Left lung (tissue), 10 donors: Measurements from ENCODE around the gene HOXA4. TPM values are rescaled to one million over a fixed set of nuclear protein-coding genes. Genes with fewer than 3 reads are reported as not detected.

Source experiments
- ATAC-seq: fragments of 200-7000 bp; cut with Tn5 transposase; one replicate; pipeline ENCODE4 v1.9.1; 2020; ENCODE audit warnings: moderate library complexity
- DNase-seq, 4 donors: peaks; one replicate each; pipeline ENCODE4 v3.0.0-alpha.2; 2013 to 2020
- H3K27ac ChIP-seq, 2 donors: fragments of 200-600 bp; sonication (generic) in 1 of 2; one replicate each; pipeline versions ENCODE4 v1.5.0 to v1.8.0; 2020 to 2021
- H3K27me3 ChIP-seq, 2 donors: fragments of 200-600 bp; sonication (generic) in 1 of 2; one replicate each; pipeline versions ENCODE4 v1.5.0 to v1.8.0; 2020 to 2021
- H3K36me3 ChIP-seq, 2 donors: fragments of 200-600 bp; sonication (generic) in 1 of 2; one replicate each; pipeline versions ENCODE4 v1.5.0 to v1.8.0; 2020 to 2021
- H3K4me1 ChIP-seq, 2 donors: fragments of 200-600 bp; one replicate each; pipeline ENCODE4 v1.8.0; 2021
- H3K4me3 ChIP-seq, 2 donors: fragments of 200-600 bp; sonication (generic) in 1 of 2; one replicate each; pipeline versions ENCODE4 v1.5.0 to v1.8.0; 2020 to 2021; ENCODE audit warnings: mild to moderate bottlenecking in 1 of 2
- H3K9me3 ChIP-seq, 2 donors: fragments of 200-600 bp; sonication (generic) in 1 of 2; one replicate each; pipeline versions ENCODE4 v1.5.0 to v1.8.0; 2020 to 2021
- intact Hi-C, 2 donors: fragments of 100-400 bp; cut with DNase I; formaldehyde crosslinking; loops; one replicate each; pipeline versions ENCODE4 v1.11.2 to v1.14.2; 2022
- polyA plus RNA-seq, 6 donors: library from polyadenylated mRNA; unstranded; fragments of 120-200 nt; gene quantifications; one replicate each; pipeline ENCODE4 v1.2.1, GENCODE V29; 2013; ENCODE audit not compliant: insufficient read length in 6 of 6
- total RNA-seq, 2 donors: library from RNA; stranded (reverse); fragmentation: NEBNext Ultra II Directional; extraction: Animal tissue kit (Norgen Biotek cat#: 25700); gene quantifications; one replicate each; pipeline ENCODE4 v1.2.1, GENCODE V29; 2021
- TF ChIP-seq, protein P1 (sequence below), 2 donors: fragments of 200-600 bp; sonication (generic) in 1 of 2; IDR thresholded peaks; one replicate each; pipeline versions ENCODE4 v1.5.0 to v1.8.0; 2021; ENCODE audit warnings: antibody characterized with exemption in 2 of 2
- donor health status: DM: no; HTN: yes; CAD: no.
- donor health status: DM: no; HTN: no; CAD: no.

HOXA4 gene
- total and polyA plus RNA-seq, 8 donors: 3.4 to 35.8 (median 34.1) TPM

DNA sequence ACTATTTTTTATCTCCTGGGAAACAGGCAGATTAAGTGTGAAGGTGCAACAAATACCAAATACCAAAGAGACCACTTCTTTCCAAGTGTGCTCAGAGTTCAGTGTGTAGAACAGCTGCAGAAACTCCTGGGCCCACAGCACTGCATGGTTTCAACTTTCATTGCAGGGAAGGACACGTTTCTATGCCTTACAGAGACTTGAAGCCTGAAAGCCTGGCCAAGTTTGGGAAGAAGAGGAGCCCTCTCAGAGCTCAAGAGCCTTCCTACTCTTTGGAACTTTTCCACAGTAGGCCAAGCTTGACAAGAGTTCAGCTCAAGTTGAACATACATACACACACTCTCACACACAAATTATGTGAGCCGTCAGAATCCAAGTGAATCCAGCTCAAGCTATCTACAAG lies 2.5 kb downstream of the HOXA4 start:
- peaks cover 0 to 97% of the 10 kb centered on the region in 2 donors for H3K27me3 ChIP-seq
- H3K4me3 ChIP-seq: no peak overlapping the region
- H3K4me1 ChIP-seq: peaks cover 6 to 28% of the 10 kb centered on the region in 2 donors
- intact Hi-C loops: no loop called here
- H3K36me3 ChIP-seq: no peaks in the 10 kb centered on the region
- TF ChIP-seq, protein P1, sequence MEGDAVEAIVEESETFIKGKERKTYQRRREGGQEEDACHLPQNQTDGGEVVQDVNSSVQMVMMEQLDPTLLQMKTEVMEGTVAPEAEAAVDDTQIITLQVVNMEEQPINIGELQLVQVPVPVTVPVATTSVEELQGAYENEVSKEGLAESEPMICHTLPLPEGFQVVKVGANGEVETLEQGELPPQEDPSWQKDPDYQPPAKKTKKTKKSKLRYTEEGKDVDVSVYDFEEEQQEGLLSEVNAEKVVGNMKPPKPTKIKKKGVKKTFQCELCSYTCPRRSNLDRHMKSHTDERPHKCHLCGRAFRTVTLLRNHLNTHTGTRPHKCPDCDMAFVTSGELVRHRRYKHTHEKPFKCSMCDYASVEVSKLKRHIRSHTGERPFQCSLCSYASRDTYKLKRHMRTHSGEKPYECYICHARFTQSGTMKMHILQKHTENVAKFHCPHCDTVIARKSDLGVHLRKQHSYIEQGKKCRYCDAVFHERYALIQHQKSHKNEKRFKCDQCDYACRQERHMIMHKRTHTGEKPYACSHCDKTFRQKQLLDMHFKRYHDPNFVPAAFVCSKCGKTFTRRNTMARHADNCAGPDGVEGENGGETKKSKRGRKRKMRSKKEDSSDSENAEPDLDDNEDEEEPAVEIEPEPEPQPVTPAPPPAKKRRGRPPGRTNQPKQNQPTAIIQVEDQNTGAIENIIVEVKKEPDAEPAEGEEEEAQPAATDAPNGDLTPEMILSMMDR (IDR thresholded peaks at IDR 0.05): no peak
- no peak for ATAC-seq
- peak in 2 of 4 donors; percentile 91 to 96 for DNase-seq
- peak overlapping the region in 1 of 2 donors; percentile 34 for H3K27ac ChIP-seq
- H3K9me3 ChIP-seq: no peaks in the 10 kb centered on the region

- intact Hi-C loops: no loop called here
- H3K27ac ChIP-seq: no peak overlapping the region
- H3K4me1 ChIP-seq: peaks cover 6 to 30% of the 10 kb centered on the region in 2 donors
- no peak for ATAC-seq
- no peaks in the 10 kb centered on the region for H3K9me3 ChIP-seq
- TF ChIP-seq, protein P1 (IDR thresholded peaks at IDR 0.05): no peak
- no peak for DNase-seq
- peaks cover 0 to 97% of the 10 kb centered on the region in 2 donors for H3K27me3 ChIP-seq
- H3K36me3 ChIP-seq: no peaks in the 10 kb centered on the region
- no peak overlapping the region for H3K4me3 ChIP-seq
These were observed 3.8 kb downstream of the HOXA4 start for GRCh38 chr7:27126596-27127327.

GRCh38 chr7:27125986-27126394 lies 4.6 kb downstream of the HOXA4 start:
- Histone ChIP-seq H3K9me3 (no peaks in the 10 kb centered on the region), H3K4me1 (peaks cover 6 to 25% of the 10 kb centered on the region in 2 donors), H3K36me3 (no peaks in the 10 kb centered on the region), H3K27me3 (peaks cover 0 to 91% of the 10 kb centered on the region in 2 donors), H3K4me3 (no peak overlapping the region), H3K27ac (peak overlapping the region in 1 of 2 donors; percentile 71)
- DNase-seq: no peak
- intact Hi-C loops: no loop called here
- TF ChIP-seq, protein P1 (IDR thresholded peaks at IDR 0.05): no peak
- no peak for ATAC-seq

- Histone ChIP-seq H3K27me3 (peaks cover 0 to 90% of the 10 kb centered on the region in 2 donors), H3K4me3 (no peak overlapping the region), H3K36me3 (no peaks in the 10 kb centered on the region), H3K27ac (peak overlapping the region; percentile 71 to 83), H3K4me1 (peaks cover 8 to 25% of the 10 kb centered on the region in 2 donors), H3K9me3 (no peaks in the 10 kb centered on the region)
- TF ChIP-seq, protein P1 (IDR thresholded peaks at IDR 0.05): no peak
- ATAC-seq (no peak), DNase-seq (no peak)
- intact Hi-C loops: no loop called here
These were observed 5.5 kb downstream of the HOXA4 start for GRCh38 chr7:27124902-27125689.
